NCI-H748 (cell line): ENCODE measurements around the gene S1PR4.
A peak's percentile ranks its signal among the peaks of the same experiment; 100 is the strongest.
"Not testable (repeated sequence)": the region's sequence is repeated elsewhere in the genome, so short reads cannot be mapped to it uniquely, and the experiment has no call there.

Experiments used
- DNase-seq: peaks from one replicate; lab custom pipeline; 2025; ENCODE audit not compliant: unreplicated experiment; lab: John Stamatoyannopoulos, UW

Gene S1PR4

GRCh38 chr19:3152419-3152780, 26.2 kb upstream of the S1PR4 start:
- DNase-seq: no peak

DNA sequence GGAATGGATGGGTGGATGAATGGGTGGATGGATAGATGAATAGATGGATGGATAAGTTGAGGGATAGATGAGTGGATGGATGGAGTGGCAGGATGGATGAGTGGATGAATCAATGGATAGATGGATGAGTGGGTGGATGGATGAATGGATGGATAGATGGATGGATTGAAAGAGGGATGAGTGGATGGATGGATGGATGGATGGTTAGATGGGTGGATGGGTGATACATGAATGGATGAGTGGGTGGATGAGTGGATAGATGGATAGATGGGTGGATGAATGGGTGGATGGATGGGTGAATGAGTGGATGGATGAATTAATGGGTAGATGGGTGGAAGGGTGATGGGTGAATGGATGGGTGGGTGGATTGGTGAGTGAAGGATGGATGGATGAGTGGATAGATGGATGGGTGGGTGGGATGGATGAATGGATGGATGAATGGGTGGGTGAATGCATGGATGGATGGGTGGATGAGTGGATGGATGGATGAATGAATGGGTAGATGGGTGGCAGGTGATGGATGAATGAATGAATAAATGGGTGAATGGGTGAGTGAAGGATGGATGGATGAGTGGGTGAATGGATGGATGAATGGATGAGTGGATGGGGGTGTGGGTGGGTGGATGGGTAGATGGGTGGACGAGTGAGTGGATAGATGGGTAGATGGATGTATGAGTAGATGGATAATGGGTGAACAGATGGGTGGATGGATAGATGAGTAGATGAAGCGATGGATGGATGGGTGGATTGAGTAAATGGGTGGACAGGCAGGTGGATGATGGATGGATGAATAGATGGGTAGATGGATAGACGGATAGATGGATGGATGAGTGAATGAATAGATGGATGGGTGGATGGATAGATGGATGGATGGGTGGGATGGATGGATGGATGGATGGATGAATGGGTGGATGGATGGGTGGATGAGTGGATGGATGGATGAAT, 25.0 kb upstream of the S1PR4 start:
- DNase-seq: no peak

DNA sequence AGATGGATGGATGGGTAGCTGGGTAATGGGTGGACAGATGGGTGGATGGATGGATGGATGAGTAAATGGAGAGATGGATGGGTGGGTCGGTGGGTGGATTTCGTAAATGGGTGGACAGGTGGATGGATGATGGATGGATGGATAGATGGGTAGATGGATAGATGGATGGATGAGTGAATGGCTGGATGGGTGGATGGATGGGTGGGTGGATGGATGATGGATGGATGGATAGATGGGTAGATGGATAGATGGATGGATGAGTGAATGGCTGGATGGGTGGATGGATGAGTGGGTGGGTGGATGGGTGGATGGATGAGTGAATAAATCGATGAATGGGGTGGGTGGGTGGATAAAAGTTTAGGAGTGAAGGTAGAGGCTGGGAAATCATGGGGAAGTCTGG, 24.1 kb upstream of the S1PR4 start:
- not testable (repeated sequence) for DNase-seq

DNA sequence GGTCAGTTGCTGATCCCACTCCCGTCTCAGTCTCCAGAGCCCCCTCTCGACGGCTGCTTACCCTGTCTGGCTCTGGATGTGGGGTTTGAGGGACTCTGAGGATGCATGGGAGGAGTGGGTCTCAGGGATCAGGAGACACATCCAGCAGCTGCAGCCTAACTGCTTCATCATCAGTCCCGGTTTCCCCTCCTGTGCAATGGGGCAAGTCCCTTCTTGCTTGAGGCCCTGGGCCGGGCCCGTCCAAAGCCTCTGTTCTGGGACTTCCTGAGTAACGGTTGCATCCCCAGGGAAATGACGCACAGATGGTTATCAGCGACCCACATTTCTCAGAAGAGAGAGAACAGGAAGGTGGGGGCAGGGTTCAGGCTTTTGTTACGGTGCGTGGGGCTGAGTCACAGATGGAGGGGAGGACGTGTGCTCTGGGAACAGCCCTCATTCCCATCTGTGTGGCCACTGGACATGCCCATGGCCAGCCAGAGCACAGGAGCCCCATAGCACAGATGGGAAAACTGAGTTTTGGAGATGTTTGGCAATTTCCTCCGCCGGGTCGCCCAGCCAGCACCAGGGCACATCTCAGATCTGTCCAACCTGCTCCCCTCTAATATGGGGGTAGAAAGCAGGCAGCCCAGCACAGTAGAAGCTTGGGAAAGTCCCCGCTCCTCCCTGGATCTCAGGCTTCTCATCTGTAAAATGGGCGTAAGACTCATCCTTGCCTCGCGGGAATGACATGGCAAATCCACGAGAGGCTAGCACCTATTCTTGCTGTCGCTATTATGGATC, 23.4 kb upstream of the S1PR4 start:
- no peak for DNase-seq

DNA sequence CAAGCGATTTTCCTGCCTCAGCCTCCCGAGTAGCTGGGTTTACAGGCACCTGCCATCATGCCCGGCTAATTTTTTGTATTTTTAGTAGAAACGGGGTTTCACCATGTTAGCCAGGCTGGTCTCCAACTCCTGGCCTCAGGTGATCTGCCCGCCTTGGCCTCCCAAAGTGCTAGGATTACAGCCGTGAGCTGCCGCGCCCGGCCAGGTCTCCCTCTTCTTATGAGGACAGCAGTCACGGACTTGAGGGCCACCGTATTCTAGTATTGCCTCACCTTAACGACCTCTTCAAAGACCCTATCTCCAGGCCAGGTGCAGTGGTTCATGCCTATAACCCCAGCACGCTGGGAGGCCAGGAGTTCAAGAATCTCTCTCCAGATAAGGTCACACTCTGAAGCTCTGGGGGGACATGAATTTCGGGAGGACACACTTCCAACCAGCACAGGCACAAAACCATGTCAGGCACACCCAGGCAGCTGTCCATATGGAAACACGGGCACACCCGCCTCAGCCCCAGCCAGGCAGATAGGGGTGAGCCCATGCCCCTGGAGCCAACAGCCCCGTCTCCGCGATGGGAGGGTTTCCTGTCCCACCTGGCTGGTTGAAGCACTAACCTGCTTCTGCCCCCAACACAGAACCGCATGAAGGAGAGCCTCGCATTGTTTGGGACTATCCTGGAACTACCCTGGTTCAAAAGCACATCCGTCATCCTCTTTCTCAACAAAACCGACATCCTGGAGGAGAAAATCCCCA, 21.3 kb upstream of the S1PR4 start:
- no peak for DNase-seq

- no peak for DNase-seq
These were observed 19.0 kb upstream of the S1PR4 start for GRCh38 chr19:3159565-3159964.

GRCh38 chr19:3160219-3160618, 18.4 kb upstream of the S1PR4 start:
- no peak for DNase-seq

- no peak for DNase-seq
These were observed 17.1 kb upstream of the S1PR4 start for GRCh38 chr19:3161453-3161852.

- DNase-seq: no peak
These were observed 15.9 kb upstream of the S1PR4 start for GRCh38 chr19:3162418-3163229.

GRCh38 chr19:3163230-3163886, 15.2 kb upstream of the S1PR4 start:
- DNase-seq: peak; percentile 72

DNA sequence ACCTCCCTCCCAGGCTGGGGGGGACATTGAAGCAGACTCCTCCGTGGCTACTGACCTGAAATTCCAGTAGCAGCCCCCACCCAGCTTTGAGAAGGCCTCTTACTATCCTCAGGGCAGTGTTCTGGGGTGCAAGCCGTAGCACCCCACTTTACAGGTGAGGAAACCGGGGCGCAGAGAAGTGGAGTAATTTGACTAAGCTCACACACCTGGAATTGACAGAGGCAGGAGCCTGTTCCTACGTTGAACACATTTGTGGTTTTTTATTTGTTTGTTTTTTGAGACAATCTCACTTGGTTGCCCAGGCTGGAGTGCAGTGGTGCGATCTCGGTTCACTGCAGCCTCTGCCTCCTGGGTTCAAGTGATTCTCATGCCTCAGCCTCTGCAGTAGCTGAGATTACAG, 14.6 kb upstream of the S1PR4 start:
- DNase-seq: no peak

- DNase-seq: no peak
These were observed 10.9 kb upstream of the S1PR4 start for GRCh38 chr19:3167533-3168272.

GRCh38 chr19:3171894-3172672, 6.5 kb upstream of the S1PR4 start:
- DNase-seq: no peak

- DNase-seq: not testable (repeated sequence)
These were observed 5.9 kb upstream of the S1PR4 start for GRCh38 chr19:3172673-3173000.

GRCh38 chr19:3175781-3176714, 2.5 kb upstream of the S1PR4 start:
- DNase-seq: no peak

DNA sequence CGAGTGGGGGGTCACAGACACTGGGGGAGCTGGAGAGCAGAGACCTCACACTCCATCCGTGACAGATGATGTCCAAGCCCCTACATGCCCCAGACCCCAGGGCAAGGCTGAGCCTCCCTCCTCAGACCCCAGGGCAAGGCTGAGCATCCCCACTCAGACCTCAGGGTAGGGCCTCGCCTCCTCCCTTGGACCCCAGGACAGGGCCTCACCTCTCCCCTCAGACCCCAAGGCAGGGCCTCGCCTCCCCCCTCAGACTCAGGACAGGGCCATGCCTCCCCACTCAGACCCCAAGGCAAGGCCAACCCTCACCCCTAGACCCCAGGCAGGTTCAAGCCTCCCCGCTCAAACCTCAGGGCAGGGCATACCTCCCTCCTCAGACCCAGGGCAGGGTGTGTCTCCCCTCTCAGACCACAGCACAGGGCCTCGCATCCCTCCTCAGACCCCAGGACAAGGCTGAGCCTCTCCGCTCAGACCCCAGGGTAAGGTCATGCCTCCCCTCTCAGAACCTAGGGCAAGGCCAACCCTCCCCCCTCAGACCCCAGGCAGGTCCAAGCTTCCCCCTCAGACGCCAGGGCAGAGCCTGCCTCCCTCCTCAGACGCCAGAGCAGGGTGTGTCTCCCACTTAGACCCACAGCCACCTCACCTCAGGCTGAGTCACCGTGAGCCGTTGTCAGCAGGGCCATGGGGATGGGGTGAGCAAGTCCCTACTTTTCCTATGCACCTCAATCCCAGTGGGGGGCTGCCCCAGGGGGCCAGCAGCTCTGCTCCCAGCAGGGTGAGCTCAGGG, 1.7 kb upstream of the S1PR4 start:
- no peak for DNase-seq
